ENCODE data around the gene PRR23E. TPM values are rescaled to one million over a fixed set of nuclear protein-coding genes. Genes with fewer than 3 reads are reported as not detected.

PRR23E gene
- total and polyA plus RNA-seq, 3 experiments from 2014 or later: not detected

GRCh38 chr3:127228866-127229265 is 35.9 kb downstream of the PRR23E start:
- DNase-seq: no peak
- Mint-ChIP-seq H3K9me3 (peaks cover 0 to 15% (median 6%) of the 10 kb centered on the region in 5 donors), H3K27me3 (peaks cover 17 to 37% of the 10 kb centered on the region in 2 donors), H3K36me3 (no peaks in the 10 kb centered on the region), H3K27ac (no peak overlapping the region), H3K4me3 (no peak overlapping the region), H3K4me1 (peaks cover 0 to 12% (median 9%) of the 10 kb centered on the region in 3 donors)
- H3K27me3 ChIP-seq (ENCODE audit: insufficient read depth, low read length, poor library complexity, severe bottlenecking): peaks cover 3% of the 10 kb centered on the region
- H3K4me1 ChIP-seq (ENCODE audit: insufficient read depth, low read length): no peaks in the 10 kb centered on the region
- no peak overlapping the region for H3K4me3 ChIP-seq (ENCODE audit: low read length)
- POLR2A ChIA-PET: no interaction called here
- no peak overlapping the region for H3K27ac ChIP-seq (ENCODE audit: low read depth, low read length)
- no peaks in the 10 kb centered on the region for H3K9me3 ChIP-seq (ENCODE audit: low read length)
- CTCF ChIA-PET: no interaction called here
- H3K36me3 ChIP-seq (ENCODE audit: insufficient read depth, low read length): no peaks in the 10 kb centered on the region

GRCh38 chr3:127233371-127233770 is 40.4 kb downstream of the PRR23E start:
- DNase-seq: no peak
- ChIA-PET POLR2A (no interaction called here), CTCF (no interaction called here)
- no peaks in the 10 kb centered on the region for H3K36me3 ChIP-seq (ENCODE audit: insufficient read depth, low read length)
- no peak overlapping the region for H3K27ac ChIP-seq (ENCODE audit: low read depth, low read length)
- peaks cover under 1% of the 10 kb centered on the region for H3K27me3 ChIP-seq (ENCODE audit: insufficient read depth, low read length, poor library complexity, severe bottlenecking)
- peaks cover 0 to 4% (median 2%) of the 10 kb centered on the region in 5 donors for H3K9me3 Mint-ChIP-seq
- no peak overlapping the region for H3K27ac Mint-ChIP-seq
- no peaks in the 10 kb centered on the region for H3K9me3 ChIP-seq (ENCODE audit: low read length)
- H3K27me3 Mint-ChIP-seq: peaks cover 4 to 15% of the 10 kb centered on the region in 2 donors
- no peak overlapping the region for H3K4me3 Mint-ChIP-seq
- H3K36me3 Mint-ChIP-seq: no peaks in the 10 kb centered on the region
- no peak overlapping the region for H3K4me3 ChIP-seq (ENCODE audit: low read length)
- no peaks in the 10 kb centered on the region for H3K4me1 Mint-ChIP-seq
- H3K4me1 ChIP-seq (ENCODE audit: insufficient read depth, low read length): no peaks in the 10 kb centered on the region

- H3K9me3 Mint-ChIP-seq: peaks cover 0 to 4% (median 1%) of the 10 kb centered on the region in 5 donors
- no peaks in the 10 kb centered on the region for H3K36me3 Mint-ChIP-seq
- Histone ChIP-seq H3K4me3 (ENCODE audit: low read length) (no peak overlapping the region), H3K4me1 (ENCODE audit: insufficient read depth, low read length) (no peaks in the 10 kb centered on the region), H3K27ac (ENCODE audit: low read depth, low read length) (no peak overlapping the region), H3K36me3 (ENCODE audit: insufficient read depth, low read length) (no peaks in the 10 kb centered on the region), H3K27me3 (ENCODE audit: insufficient read depth, low read length, poor library complexity, severe bottlenecking) (no peaks in the 10 kb centered on the region), H3K9me3 (ENCODE audit: low read length) (no peaks in the 10 kb centered on the region)
- ChIA-PET CTCF (no interaction called here), POLR2A (no interaction called here)
- H3K4me1 Mint-ChIP-seq: no peaks in the 10 kb centered on the region
- DNase-seq: no peak
- H3K27me3 Mint-ChIP-seq: peaks cover 2 to 18% of the 10 kb centered on the region in 2 donors
- no peak overlapping the region for H3K27ac Mint-ChIP-seq
- H3K4me3 Mint-ChIP-seq: no peak overlapping the region
These were observed 41.8 kb downstream of the PRR23E start for GRCh38 chr3:127234778-127235177.

GRCh38 chr3:127235706-127236105 is 42.8 kb downstream of the PRR23E start:
- no peaks in the 10 kb centered on the region for H3K4me1 Mint-ChIP-seq
- no peaks in the 10 kb centered on the region for H3K9me3 ChIP-seq (ENCODE audit: low read length)
- no peak for DNase-seq
- H3K9me3 Mint-ChIP-seq: peaks cover 0 to 4% (median 2%) of the 10 kb centered on the region in 5 donors
- CTCF ChIA-PET: no interaction called here
- H3K4me3 ChIP-seq (ENCODE audit: low read length): no peak overlapping the region
- no peak overlapping the region for H3K4me3 Mint-ChIP-seq
- no peaks in the 10 kb centered on the region for H3K36me3 ChIP-seq (ENCODE audit: insufficient read depth, low read length)
- H3K27me3 ChIP-seq (ENCODE audit: insufficient read depth, low read length, poor library complexity, severe bottlenecking): no peaks in the 10 kb centered on the region
- no peak overlapping the region for H3K27ac Mint-ChIP-seq
- H3K4me1 ChIP-seq (ENCODE audit: insufficient read depth, low read length): no peaks in the 10 kb centered on the region
- H3K27me3 Mint-ChIP-seq: peaks cover 7 to 16% of the 10 kb centered on the region in 2 donors
- no peak overlapping the region for H3K27ac ChIP-seq (ENCODE audit: low read depth, low read length)
- no peaks in the 10 kb centered on the region for H3K36me3 Mint-ChIP-seq
- POLR2A ChIA-PET: no interaction called here

GRCh38 chr3:127237835-127238234 is 44.9 kb downstream of the PRR23E start:
- POLR2A ChIA-PET: no interaction called here
- H3K9me3 Mint-ChIP-seq: peaks cover 2 to 18% (median 8%) of the 10 kb centered on the region in 5 donors

GRCh38 chr3:127238602-127239001 is 45.7 kb downstream of the PRR23E start:
- CTCF ChIA-PET: no interaction called here
- H3K36me3 ChIP-seq (ENCODE audit: insufficient read depth, low read length): no peaks in the 10 kb centered on the region
- H3K4me1 ChIP-seq (ENCODE audit: insufficient read depth, low read length): no peaks in the 10 kb centered on the region
- H3K27me3 ChIP-seq (ENCODE audit: insufficient read depth, low read length, poor library complexity, severe bottlenecking): no peaks in the 10 kb centered on the region
- Mint-ChIP-seq H3K27ac (no peak overlapping the region), H3K4me1 (no peaks in the 10 kb centered on the region), H3K9me3 (peaks cover under 1 to 20% (median 11%) of the 10 kb centered on the region in 5 donors), H3K36me3 (peaks cover 0 to 3% (median 0%) of the 10 kb centered on the region in 3 donors), H3K27me3 (peaks cover 8 to 14% of the 10 kb centered on the region in 2 donors), H3K4me3 (no peak overlapping the region)
- no peak overlapping the region for H3K4me3 ChIP-seq (ENCODE audit: low read length)
- no peak for DNase-seq
- POLR2A ChIA-PET: no interaction called here
- H3K27ac ChIP-seq (ENCODE audit: low read depth, low read length): no peak overlapping the region
- H3K9me3 ChIP-seq (ENCODE audit: low read length): peaks cover 4% of the 10 kb centered on the region

More at GRCh38 chr3:127237835-127238234, 44.9 kb downstream of the PRR23E start:
- Mint-ChIP-seq H3K4me3 (no peak overlapping the region), H3K36me3 (peaks cover 0 to 3% (median 0%) of the 10 kb centered on the region in 3 donors), H3K4me1 (no peaks in the 10 kb centered on the region), H3K27ac (no peak overlapping the region), H3K27me3 (peaks cover 8 to 16% of the 10 kb centered on the region in 2 donors)
- DNase-seq: no peak
- Histone ChIP-seq H3K27ac (ENCODE audit: low read depth, low read length) (no peak overlapping the region), H3K4me3 (ENCODE audit: low read length) (no peak overlapping the region), H3K9me3 (ENCODE audit: low read length) (peaks cover 4% of the 10 kb centered on the region), H3K27me3 (ENCODE audit: insufficient read depth, low read length, poor library complexity, severe bottlenecking) (no peaks in the 10 kb centered on the region), H3K4me1 (ENCODE audit: insufficient read depth, low read length) (no peaks in the 10 kb centered on the region), H3K36me3 (ENCODE audit: insufficient read depth, low read length) (no peaks in the 10 kb centered on the region)
- CTCF ChIA-PET: no interaction called here

GRCh38 chr3:127247292-127247691 is 54.4 kb downstream of the PRR23E start:
- Mint-ChIP-seq H3K36me3 (peaks cover 0 to 8% (median 0%) of the 10 kb centered on the region in 3 donors), H3K4me1 (no peaks in the 10 kb centered on the region), H3K27ac (no peak overlapping the region), H3K4me3 (no peak overlapping the region), H3K27me3 (peaks cover 4 to 5% of the 10 kb centered on the region in 2 donors), H3K9me3 (peaks cover 16 to 62% (median 52%) of the 10 kb centered on the region in 5 donors)
- Histone ChIP-seq H3K9me3 (ENCODE audit: low read length) (peaks cover 19% of the 10 kb centered on the region), H3K27ac (ENCODE audit: low read depth, low read length) (no peak overlapping the region), H3K27me3 (ENCODE audit: insufficient read depth, low read length, poor library complexity, severe bottlenecking) (no peaks in the 10 kb centered on the region), H3K4me1 (ENCODE audit: insufficient read depth, low read length) (no peaks in the 10 kb centered on the region), H3K4me3 (ENCODE audit: low read length) (no peak overlapping the region), H3K36me3 (ENCODE audit: insufficient read depth, low read length) (no peaks in the 10 kb centered on the region)
- ChIA-PET POLR2A (no interaction called here), CTCF (no interaction called here)
- no peak for DNase-seq
